ENCODE results near the gene HRH3.

GRCh38 chr20:62242176-62242575 lies 22.1 kb upstream of the HRH3 start:
- no peak for TF ChIP-seq TAF1 (IDR thresholded peaks at IDR 0.05; ENCODE audit: low read depth)
- TF ChIP-seq CEBPB (IDR thresholded peaks at IDR 0.05): no peak
- no peak for TF ChIP-seq CREB1 (IDR thresholded peaks at IDR 0.05; ENCODE audit: low read depth)
- TF ChIP-seq YY1 (IDR thresholded peaks at IDR 0.05; ENCODE audit: low read depth): no peak

All from Ishikawa (cell line).